ENCODE results near the gene TMEM260.

TMEM260 gene

GRCh38 chr14:56579345-56580220, at the start of gene TMEM260:
Gene TMEM260 (plus strand): TSS chr14:56579798. CDS start chr14:56579915, 117 bp downstream.
- peak; percentile 77 to 88 for DNase-seq

- no peak for DNase-seq
Measured at GRCh38 chr14:56532546-56532945, 47.1 kb upstream of the TMEM260 start.

- no peak for DNase-seq
Measured at GRCh38 chr14:56534656-56535055, 44.9 kb upstream of the TMEM260 start.

- no peak for DNase-seq
Measured at GRCh38 chr14:56539862-56540261, 39.7 kb upstream of the TMEM260 start.

GRCh38 chr14:56543436-56543835, 36.2 kb upstream of the TMEM260 start:
- DNase-seq: no peak

- no peak for DNase-seq
Measured at GRCh38 chr14:56549721-56550120, 29.9 kb upstream of the TMEM260 start.

GRCh38 chr14:56552615-56553014, 27.0 kb upstream of the TMEM260 start:
- DNase-seq: no peak

GRCh38 chr14:56554301-56554700, 25.3 kb upstream of the TMEM260 start:
- DNase-seq: no peak

GRCh38 chr14:56555921-56556570, 23.6 kb upstream of the TMEM260 start:
- peak; percentile 18 to 44 for DNase-seq

GRCh38 chr14:56559182-56559581, 20.4 kb upstream of the TMEM260 start:
- no peak for DNase-seq

GRCh38 chr14:56561606-56562005, 18.0 kb upstream of the TMEM260 start:
- no peak for DNase-seq

- no peak for DNase-seq
Measured at GRCh38 chr14:56562883-56563282, 16.7 kb upstream of the TMEM260 start.

- DNase-seq: no peak
Measured at GRCh38 chr14:56569174-56569573, 10.4 kb upstream of the TMEM260 start.

GRCh38 chr14:56570295-56570694, 9.3 kb upstream of the TMEM260 start:
- no peak for DNase-seq

- peak in 1 of 2 experiments; percentile 41 for DNase-seq
Measured at GRCh38 chr14:56580221-56580711, 668 bp downstream of the TMEM260 start.

- DNase-seq: peak; percentile 27 to 31
Measured at GRCh38 chr14:56581041-56581727, 1.6 kb downstream of the TMEM260 start.

- no peak for DNase-seq
Measured at GRCh38 chr14:56585461-56586084, 6.0 kb downstream of the TMEM260 start.

GRCh38 chr14:56587701-56588100, 8.1 kb downstream of the TMEM260 start:
- DNase-seq: no peak

GRCh38 chr14:56590535-56590960, 10.9 kb downstream of the TMEM260 start:
- no peak for DNase-seq

- DNase-seq: no peak
Measured at GRCh38 chr14:56592746-56593544, 13.3 kb downstream of the TMEM260 start.

- no peak for DNase-seq
Measured at GRCh38 chr14:56594428-56594827, 14.8 kb downstream of the TMEM260 start.

- no peak for DNase-seq
Measured at GRCh38 chr14:56598519-56598918, 18.9 kb downstream of the TMEM260 start.

Data from Kasumi-1 (cell line).